Fibroblast of lung (primary cell): ENCODE results near the gene ANP32B.

ENCODE experiments used
- CTCF ChIP-seq, 2 donors: IDR thresholded peaks in 1 of 2; conservative IDR thresholded peaks in 1 of 2; 1 replicate in 1 of 2; 2 replicates in 1 of 2; pipeline ENCODE4 v1.5.1; 2011 to 2012; ENCODE audit warnings: low read length in 2 of 2, control low read depth in 1 of 2, inconsistent platforms in 1 of 2, low read depth in 1 of 2, mild to moderate bottlenecking in 1 of 2
- EZH2 ChIP-seq: IDR thresholded peaks from 2 replicates; pipeline ENCODE4 v1.5.1; 2012; ENCODE audit warnings: low read length, control low read depth, mild to moderate bottlenecking; ENCODE audit errors: missing control alignments

- TF ChIP-seq EZH2 (no peak), CTCF (conservative IDR thresholded peaks at IDR 0.05 in 1 of 2, IDR thresholded peaks at IDR 0.05 in 1 of 2; ENCODE audit: low read depth in 1 of 2, low read length in 2 of 2) (no peak)
These were observed 38.3 kb downstream of the ANP32B start for GRCh38 chr9:98021306-98022040.
